ENCODE measurements around the gene ZFHX3. TPM values are rescaled to one million over a fixed set of nuclear protein-coding genes. Genes with fewer than 3 reads are reported as not detected.

The ZFHX3 gene
- total and polyA plus RNA-seq, 10 donors, result 0.47 to 18.5 (median 11.1) TPM

DNA sequence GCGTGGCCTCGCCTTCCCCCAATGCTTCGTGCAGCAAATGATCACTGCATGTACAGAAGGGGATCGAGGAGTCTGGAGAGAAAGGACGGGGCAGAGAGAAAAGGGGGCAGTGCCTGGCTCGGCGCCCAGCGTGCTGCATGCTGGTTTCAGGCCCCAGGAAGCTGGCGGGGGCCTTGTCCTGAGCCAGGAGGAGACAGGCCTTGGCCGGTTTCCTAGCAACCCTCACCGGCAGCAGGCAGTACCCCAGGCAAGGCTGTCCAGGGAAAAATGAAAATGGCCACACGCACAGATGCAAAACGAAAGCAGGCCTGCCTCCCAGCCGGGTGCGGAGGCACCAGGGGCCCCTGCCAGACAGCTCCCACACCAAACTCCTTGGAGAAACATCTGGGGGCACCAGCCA is 126.3 kb downstream of the ZFHX3 start:
- TF ChIP-seq, protein P1, sequence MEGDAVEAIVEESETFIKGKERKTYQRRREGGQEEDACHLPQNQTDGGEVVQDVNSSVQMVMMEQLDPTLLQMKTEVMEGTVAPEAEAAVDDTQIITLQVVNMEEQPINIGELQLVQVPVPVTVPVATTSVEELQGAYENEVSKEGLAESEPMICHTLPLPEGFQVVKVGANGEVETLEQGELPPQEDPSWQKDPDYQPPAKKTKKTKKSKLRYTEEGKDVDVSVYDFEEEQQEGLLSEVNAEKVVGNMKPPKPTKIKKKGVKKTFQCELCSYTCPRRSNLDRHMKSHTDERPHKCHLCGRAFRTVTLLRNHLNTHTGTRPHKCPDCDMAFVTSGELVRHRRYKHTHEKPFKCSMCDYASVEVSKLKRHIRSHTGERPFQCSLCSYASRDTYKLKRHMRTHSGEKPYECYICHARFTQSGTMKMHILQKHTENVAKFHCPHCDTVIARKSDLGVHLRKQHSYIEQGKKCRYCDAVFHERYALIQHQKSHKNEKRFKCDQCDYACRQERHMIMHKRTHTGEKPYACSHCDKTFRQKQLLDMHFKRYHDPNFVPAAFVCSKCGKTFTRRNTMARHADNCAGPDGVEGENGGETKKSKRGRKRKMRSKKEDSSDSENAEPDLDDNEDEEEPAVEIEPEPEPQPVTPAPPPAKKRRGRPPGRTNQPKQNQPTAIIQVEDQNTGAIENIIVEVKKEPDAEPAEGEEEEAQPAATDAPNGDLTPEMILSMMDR (IDR thresholded peaks at IDR 0.05 in 8 of 11, conservative IDR thresholded peaks at IDR 0.05 in 3 of 11), result no peak
- TF ChIP-seq POLR2AphosphoS5 (IDR thresholded peaks at IDR 0.05) (peak in 2 of 3 donors; percentile 56 to 58), POLR2A (IDR thresholded peaks at IDR 0.05) (no peak)
- Histone ChIP-seq H3K4me3 (peak overlapping the region in 5 of 8 donors; percentile 1 to 56 (median 5)), H3K4me1 (peaks cover 0 to 17% (median 8%) of the 10 kb centered on the region in 6 donors), H3K9me3 (peaks cover 0 to 5% (median 0%) of the 10 kb centered on the region in 8 donors), H3K27ac (peak overlapping the region in 1 of 8 donors; percentile 13), H3K36me3 (no peaks in the 10 kb centered on the region), H3K27me3 (replicated peaks in 1 of 7) (no peaks in the 10 kb centered on the region)
- intact Hi-C loops (cut with DNase I; ENCODE audit: low total_unique reads), result no loop called here
- peak; percentile 78 for DNase-seq
- WGBS, 5 donors, result 47 to 67% (median 61%) methylated on average over 14 to 15 of the region's 15 CpGs

DNA sequence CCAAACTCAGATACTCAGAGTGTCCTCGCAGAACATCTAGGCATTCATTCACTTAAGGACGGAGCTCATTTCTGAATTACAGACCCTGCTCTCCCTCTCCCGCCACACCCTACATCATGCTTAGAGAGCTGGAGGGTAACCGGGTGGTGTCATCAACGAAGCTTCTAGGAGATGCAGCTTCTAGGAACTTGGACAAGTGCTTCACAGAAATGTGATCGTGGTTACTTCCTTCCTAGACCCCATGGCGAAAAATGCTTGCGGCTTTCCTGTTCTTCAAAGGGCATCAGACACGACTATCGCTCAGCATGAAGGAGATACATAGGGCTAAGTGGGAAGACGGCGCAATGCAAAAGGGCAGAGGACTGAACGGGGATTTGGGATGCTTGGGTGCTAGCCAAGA is 126.8 kb downstream of the ZFHX3 start:
- H3K27me3 ChIP-seq (replicated peaks in 1 of 7), result no peaks in the 10 kb centered on the region
- peak overlapping the region in 3 of 8 donors; percentile 1 to 56 (median 36) for H3K4me3 ChIP-seq
- H3K36me3 ChIP-seq, result no peaks in the 10 kb centered on the region
- H3K27ac ChIP-seq, result peak overlapping the region in 1 of 8 donors; percentile 13
- WGBS, 5 donors, result 50 to 73% (median 54%) methylated on average over 13 of the region's 13 CpGs
- peaks cover 0 to 5% (median 0%) of the 10 kb centered on the region in 8 donors for H3K9me3 ChIP-seq
- H3K4me1 ChIP-seq, result peaks cover 0 to 17% (median 8%) of the 10 kb centered on the region in 6 donors
- intact Hi-C loops (cut with DNase I; ENCODE audit: low total_unique reads), result no loop called here
- DNase-seq, result no peak
- no peak for TF ChIP-seq POLR2A (IDR thresholded peaks at IDR 0.05)
- no peak for TF ChIP-seq POLR2AphosphoS5 (IDR thresholded peaks at IDR 0.05)
- TF ChIP-seq, protein P1 (IDR thresholded peaks at IDR 0.05 in 8 of 11, conservative IDR thresholded peaks at IDR 0.05 in 3 of 11), result no peak

DNA sequence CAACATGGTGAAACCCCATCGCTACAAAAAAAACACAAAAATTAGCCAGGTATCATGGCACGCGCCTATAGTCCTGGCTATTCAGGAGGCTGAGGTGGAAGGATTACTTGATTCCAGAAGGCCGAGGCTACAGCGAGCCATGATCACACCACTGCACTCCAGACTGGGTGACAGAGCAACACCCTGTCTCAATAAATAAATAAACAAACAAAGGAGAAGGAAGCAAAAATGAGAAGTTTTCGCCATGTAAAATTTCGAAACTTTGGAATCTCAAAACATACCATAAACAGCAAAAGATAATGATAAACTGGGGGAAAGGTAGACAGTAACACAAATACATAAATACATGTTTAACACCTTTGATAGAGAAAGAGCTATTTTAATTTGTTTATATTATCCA is 130.9 kb downstream of the ZFHX3 start:
- Histone ChIP-seq H3K36me3 (no peaks in the 10 kb centered on the region), H3K9me3 (peaks cover 0 to 5% (median 0%) of the 10 kb centered on the region in 8 donors), H3K27ac (no peak overlapping the region), H3K27me3 (replicated peaks in 1 of 7) (no peaks in the 10 kb centered on the region), H3K4me3 (no peak overlapping the region), H3K4me1 (peaks cover 0 to 11% (median 6%) of the 10 kb centered on the region in 6 donors)
- no peak for DNase-seq
- intact Hi-C loops (cut with DNase I; ENCODE audit: low total_unique reads), result no loop called here
- no peak for TF ChIP-seq POLR2AphosphoS5 (IDR thresholded peaks at IDR 0.05)
- TF ChIP-seq, protein P1 (IDR thresholded peaks at IDR 0.05 in 8 of 11, conservative IDR thresholded peaks at IDR 0.05 in 3 of 11), result no peak
- no peak for TF ChIP-seq POLR2A (IDR thresholded peaks at IDR 0.05)
- 84 to 97% (median 88%) methylated on average over 7 of the region's 7 CpGs for WGBS, 5 donors

DNA sequence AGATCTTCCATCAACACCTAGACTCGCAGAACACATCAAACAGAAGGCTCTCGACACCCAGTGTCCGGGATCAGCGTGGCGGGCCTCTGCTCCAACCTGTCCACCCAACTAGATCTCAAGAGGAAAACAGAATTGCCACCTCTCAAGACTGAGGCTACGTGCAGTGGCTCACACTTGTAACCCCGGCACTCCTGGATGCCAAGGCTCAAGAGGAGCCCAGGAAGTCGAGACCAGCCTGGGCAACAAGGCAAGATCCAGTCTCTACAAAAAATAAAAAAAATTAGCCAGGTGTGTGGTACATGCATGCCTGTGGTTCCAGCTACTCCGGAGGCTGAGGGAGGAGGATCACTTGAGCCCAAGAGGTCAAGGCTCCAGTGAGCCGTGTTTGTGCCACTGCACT is 132.6 kb downstream of the ZFHX3 start:
- TF ChIP-seq POLR2AphosphoS5 (IDR thresholded peaks at IDR 0.05), result no peak
- TF ChIP-seq POLR2A (IDR thresholded peaks at IDR 0.05), result no peak
- Histone ChIP-seq H3K27ac (no peak overlapping the region), H3K4me3 (no peak overlapping the region), H3K4me1 (no peaks in the 10 kb centered on the region), H3K36me3 (no peaks in the 10 kb centered on the region), H3K9me3 (peaks cover 0 to 5% (median 0%) of the 10 kb centered on the region in 8 donors), H3K27me3 (replicated peaks in 1 of 7) (no peaks in the 10 kb centered on the region)
- intact Hi-C loops (cut with DNase I; ENCODE audit: low total_unique reads), result no loop called here
- peak; percentile 41 for DNase-seq
- WGBS, 5 donors, result 89 to 95% (median 94%) methylated on average over 10 of the region's 10 CpGs
